ENCODE measurements around the gene PHOX2B. TPM values are rescaled to one million over a fixed set of nuclear protein-coding genes. Genes with fewer than 3 reads are reported as not detected.

The PHOX2B gene
- not detected for total RNA-seq

DNA sequence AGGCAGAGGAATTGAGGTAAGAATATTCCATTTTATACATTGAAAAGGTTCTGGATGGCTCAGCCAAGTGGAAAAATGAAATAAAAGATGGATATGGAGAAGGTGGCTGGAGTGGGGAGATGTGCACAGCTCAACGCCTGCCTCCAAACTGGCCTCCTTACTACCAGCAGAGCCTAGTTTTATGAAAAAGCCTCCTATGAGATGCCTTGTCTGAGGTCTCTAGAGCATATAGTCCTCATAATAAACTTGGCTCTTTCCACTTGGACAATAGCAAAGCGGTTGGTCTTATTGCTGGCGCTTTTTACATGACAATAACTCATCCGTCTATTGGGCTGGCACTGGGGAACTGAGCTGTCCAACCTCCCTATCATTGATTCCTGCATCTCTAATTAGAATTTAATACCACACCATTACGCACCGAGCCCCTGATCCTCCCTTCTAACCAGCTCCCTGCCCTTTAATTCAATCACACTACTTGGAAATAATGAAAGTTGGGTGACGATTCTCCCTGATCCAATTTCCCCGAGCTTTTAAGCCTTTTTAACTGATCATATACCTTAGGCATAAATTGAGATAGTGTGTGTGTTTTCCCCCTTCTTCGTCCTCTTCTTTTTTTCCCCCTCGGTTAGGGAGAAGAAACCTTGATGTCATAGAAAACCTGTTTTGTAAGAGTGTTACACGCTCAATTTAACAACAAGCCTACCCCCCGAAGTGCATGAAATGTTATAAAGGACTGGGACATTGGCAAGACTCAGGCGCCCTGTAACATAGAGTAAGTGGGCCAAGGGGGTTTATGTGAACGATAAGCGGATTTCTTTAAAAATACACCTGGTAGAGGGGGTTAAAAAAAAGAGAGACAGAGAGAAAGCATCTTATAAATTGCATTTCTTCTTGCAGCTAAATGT is at the start of gene PHOX2B:
Gene PHOX2B (minus strand): TSS at position 155 of the 905 bp plus-strand sequence. CDS start 115 bp downstream, at position 40.
- H3K27ac ChIP-seq (ENCODE audit: low read depth, low read length): no peak within 1 kb of the TSS
- H3K4me3 ChIP-seq (ENCODE audit: low read length in 3 of 3): peak within 1 kb of the TSS in 1 of 3 donors; percentile 52
- no peak within 1 kb of the TSS for H3K9ac ChIP-seq (ENCODE audit: low read depth in 1 of 3, low read length in 3 of 3)
- peaks cover 87 to 93% (median 91%) of the 10 kb centered on the region in 3 donors for H3K27me3 ChIP-seq (ENCODE audit: control insufficient read depth in 3 of 3, insufficient read depth in 3 of 3, low read length in 3 of 3)
- no peaks in the 10 kb centered on the region for H3K36me3 ChIP-seq (ENCODE audit: control insufficient read depth in 3 of 3, insufficient read depth in 3 of 3, low read length in 3 of 3)
- peaks cover 0 to 17% (median 14%) of the 10 kb centered on the region in 3 donors for H3K4me1 ChIP-seq (ENCODE audit: control insufficient read depth in 3 of 3, insufficient read depth in 3 of 3, low read length in 3 of 3)
- H3K9me3 ChIP-seq (ENCODE audit: control insufficient read depth in 3 of 3, low read length in 3 of 3): no peaks in the 10 kb centered on the region

GRCh38 chr4:41797260-41797659 is 48.7 kb upstream of the PHOX2B start:
- Histone ChIP-seq H3K27me3 (ENCODE audit: control insufficient read depth in 3 of 3, insufficient read depth in 3 of 3, low read length in 3 of 3) (peaks cover 3 to 17% (median 12%) of the 10 kb centered on the region in 3 donors), H3K4me3 (ENCODE audit: low read length in 3 of 3) (no peak overlapping the region), H3K27ac (ENCODE audit: low read depth, low read length) (no peak overlapping the region), H3K9me3 (ENCODE audit: control insufficient read depth in 3 of 3, low read length in 3 of 3) (no peaks in the 10 kb centered on the region), H3K36me3 (ENCODE audit: control insufficient read depth in 3 of 3, insufficient read depth in 3 of 3, low read length in 3 of 3) (no peaks in the 10 kb centered on the region), H3K9ac (ENCODE audit: low read depth in 1 of 3, low read length in 3 of 3) (no peak overlapping the region), H3K4me1 (ENCODE audit: control insufficient read depth in 3 of 3, insufficient read depth in 3 of 3, low read length in 3 of 3) (peaks cover 6 to 9% (median 8%) of the 10 kb centered on the region in 3 donors)

DNA sequence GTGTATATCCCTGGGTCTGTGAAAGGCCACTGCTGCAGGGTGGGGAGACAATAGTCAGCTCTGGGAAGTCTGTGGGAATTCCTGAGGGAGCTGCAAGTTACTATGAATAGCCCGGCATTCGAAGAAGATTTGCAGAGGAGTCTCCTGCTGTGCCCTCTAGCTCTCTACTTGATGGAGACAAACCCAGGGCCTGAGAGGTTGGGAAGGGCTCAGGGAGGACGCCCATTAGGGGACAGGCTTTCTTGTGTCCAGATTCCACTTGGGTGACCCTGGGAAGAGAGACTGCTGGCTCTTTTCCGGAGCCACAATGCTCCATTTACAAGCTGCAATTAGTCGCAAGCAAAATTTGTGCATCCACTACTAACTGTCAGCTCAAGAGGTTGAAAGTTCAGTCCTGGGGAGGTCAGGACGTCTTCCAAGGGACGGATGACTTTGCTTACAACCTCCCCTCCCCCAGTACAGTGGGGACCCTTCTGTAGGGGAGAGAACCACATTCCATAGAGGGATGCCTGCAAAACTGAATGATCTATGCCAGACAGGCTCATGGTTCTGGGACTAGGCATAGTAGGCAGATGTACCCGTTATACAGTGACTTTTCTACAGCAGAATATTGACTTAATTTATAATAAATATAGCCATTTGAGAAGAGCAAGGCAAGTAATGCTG is 48.2 kb upstream of the PHOX2B start:
- peaks cover 3 to 13% (median 7%) of the 10 kb centered on the region in 3 donors for H3K27me3 ChIP-seq (ENCODE audit: control insufficient read depth in 3 of 3, insufficient read depth in 3 of 3, low read length in 3 of 3)
- no peak overlapping the region for H3K27ac ChIP-seq (ENCODE audit: low read depth, low read length)
- H3K9me3 ChIP-seq (ENCODE audit: control insufficient read depth in 3 of 3, low read length in 3 of 3): no peaks in the 10 kb centered on the region
- H3K4me3 ChIP-seq (ENCODE audit: low read length in 3 of 3): no peak overlapping the region
- H3K4me1 ChIP-seq (ENCODE audit: control insufficient read depth in 3 of 3, insufficient read depth in 3 of 3, low read length in 3 of 3): peaks cover 6 to 9% (median 8%) of the 10 kb centered on the region in 3 donors
- H3K36me3 ChIP-seq (ENCODE audit: control insufficient read depth in 3 of 3, insufficient read depth in 3 of 3, low read length in 3 of 3): no peaks in the 10 kb centered on the region
- H3K9ac ChIP-seq (ENCODE audit: low read depth in 1 of 3, low read length in 3 of 3): no peak overlapping the region

GRCh38 chr4:41795796-41796385 is 47.4 kb upstream of the PHOX2B start:
- no peaks in the 10 kb centered on the region for H3K36me3 ChIP-seq (ENCODE audit: control insufficient read depth in 3 of 3, insufficient read depth in 3 of 3, low read length in 3 of 3)
- H3K27ac ChIP-seq (ENCODE audit: low read depth, low read length): no peak overlapping the region
- no peaks in the 10 kb centered on the region for H3K9me3 ChIP-seq (ENCODE audit: control insufficient read depth in 3 of 3, low read length in 3 of 3)
- peaks cover 3 to 13% (median 5%) of the 10 kb centered on the region in 3 donors for H3K27me3 ChIP-seq (ENCODE audit: control insufficient read depth in 3 of 3, insufficient read depth in 3 of 3, low read length in 3 of 3)
- peaks cover 6 to 9% (median 8%) of the 10 kb centered on the region in 3 donors for H3K4me1 ChIP-seq (ENCODE audit: control insufficient read depth in 3 of 3, insufficient read depth in 3 of 3, low read length in 3 of 3)
- no peak overlapping the region for H3K9ac ChIP-seq (ENCODE audit: low read depth in 1 of 3, low read length in 3 of 3)
- H3K4me3 ChIP-seq (ENCODE audit: low read length in 3 of 3): no peak overlapping the region

- H3K4me1 ChIP-seq (ENCODE audit: control insufficient read depth in 3 of 3, insufficient read depth in 3 of 3, low read length in 3 of 3): peaks cover 6 to 9% (median 8%) of the 10 kb centered on the region in 3 donors
- H3K27ac ChIP-seq (ENCODE audit: low read depth, low read length): no peak overlapping the region
- H3K27me3 ChIP-seq (ENCODE audit: control insufficient read depth in 3 of 3, insufficient read depth in 3 of 3, low read length in 3 of 3): peaks cover 3 to 14% (median 8%) of the 10 kb centered on the region in 3 donors
- H3K4me3 ChIP-seq (ENCODE audit: low read length in 3 of 3): no peak overlapping the region
- no peak overlapping the region for H3K9ac ChIP-seq (ENCODE audit: low read depth in 1 of 3, low read length in 3 of 3)
- H3K36me3 ChIP-seq (ENCODE audit: control insufficient read depth in 3 of 3, insufficient read depth in 3 of 3, low read length in 3 of 3): no peaks in the 10 kb centered on the region
- H3K9me3 ChIP-seq (ENCODE audit: control insufficient read depth in 3 of 3, low read length in 3 of 3): no peaks in the 10 kb centered on the region
Measured at GRCh38 chr4:41792166-41792565, 43.6 kb upstream of the PHOX2B start.

- H3K4me1 ChIP-seq (ENCODE audit: control insufficient read depth in 3 of 3, insufficient read depth in 3 of 3, low read length in 3 of 3): peaks cover 3 to 5% (median 5%) of the 10 kb centered on the region in 3 donors
- H3K4me3 ChIP-seq (ENCODE audit: low read length in 3 of 3): no peak overlapping the region
- H3K27me3 ChIP-seq (ENCODE audit: control insufficient read depth in 3 of 3, insufficient read depth in 3 of 3, low read length in 3 of 3): peaks cover 3 to 14% (median 8%) of the 10 kb centered on the region in 3 donors
- H3K9me3 ChIP-seq (ENCODE audit: control insufficient read depth in 3 of 3, low read length in 3 of 3): no peaks in the 10 kb centered on the region
- no peak overlapping the region for H3K9ac ChIP-seq (ENCODE audit: low read depth in 1 of 3, low read length in 3 of 3)
- H3K36me3 ChIP-seq (ENCODE audit: control insufficient read depth in 3 of 3, insufficient read depth in 3 of 3, low read length in 3 of 3): no peaks in the 10 kb centered on the region
- H3K27ac ChIP-seq (ENCODE audit: low read depth, low read length): no peak overlapping the region
Measured at GRCh38 chr4:41791557-41791956, 43.0 kb upstream of the PHOX2B start.

GRCh38 chr4:41787931-41788330 is 39.4 kb upstream of the PHOX2B start:
- Histone ChIP-seq H3K4me1 (ENCODE audit: control insufficient read depth in 3 of 3, insufficient read depth in 3 of 3, low read length in 3 of 3) (no peaks in the 10 kb centered on the region), H3K9me3 (ENCODE audit: control insufficient read depth in 3 of 3, low read length in 3 of 3) (no peaks in the 10 kb centered on the region), H3K27me3 (ENCODE audit: control insufficient read depth in 3 of 3, insufficient read depth in 3 of 3, low read length in 3 of 3) (peaks cover 3 to 8% (median 5%) of the 10 kb centered on the region in 3 donors), H3K27ac (ENCODE audit: low read depth, low read length) (no peak overlapping the region), H3K36me3 (ENCODE audit: control insufficient read depth in 3 of 3, insufficient read depth in 3 of 3, low read length in 3 of 3) (no peaks in the 10 kb centered on the region), H3K4me3 (ENCODE audit: low read length in 3 of 3) (no peak overlapping the region), H3K9ac (ENCODE audit: low read depth in 1 of 3, low read length in 3 of 3) (no peak overlapping the region)

DNA sequence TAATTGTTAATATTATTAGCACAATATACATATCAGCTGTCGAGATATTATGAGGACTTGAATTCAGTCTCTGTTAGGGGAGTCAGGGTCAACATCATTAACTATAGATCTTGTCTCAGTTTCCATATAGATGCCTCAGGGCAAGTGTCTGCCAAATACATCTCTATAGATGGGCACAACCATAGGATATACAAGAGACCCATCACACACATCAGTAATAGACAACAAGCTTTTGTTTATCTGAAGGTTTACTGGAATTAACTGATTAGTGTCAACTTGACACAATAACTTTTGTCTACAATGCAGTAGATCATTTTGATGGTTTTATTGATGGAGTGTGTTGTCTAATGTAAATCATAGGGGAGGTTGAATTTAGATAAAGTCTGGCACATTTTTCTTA is 37.1 kb upstream of the PHOX2B start:
- Histone ChIP-seq H3K27me3 (ENCODE audit: control insufficient read depth in 3 of 3, insufficient read depth in 3 of 3, low read length in 3 of 3) (peaks cover 0 to 8% (median 5%) of the 10 kb centered on the region in 3 donors), H3K9ac (ENCODE audit: low read depth in 1 of 3, low read length in 3 of 3) (no peak overlapping the region), H3K4me1 (ENCODE audit: control insufficient read depth in 3 of 3, insufficient read depth in 3 of 3, low read length in 3 of 3) (no peaks in the 10 kb centered on the region), H3K27ac (ENCODE audit: low read depth, low read length) (no peak overlapping the region), H3K9me3 (ENCODE audit: control insufficient read depth in 3 of 3, low read length in 3 of 3) (no peaks in the 10 kb centered on the region), H3K36me3 (ENCODE audit: control insufficient read depth in 3 of 3, insufficient read depth in 3 of 3, low read length in 3 of 3) (no peaks in the 10 kb centered on the region), H3K4me3 (ENCODE audit: low read length in 3 of 3) (no peak overlapping the region)

DNA sequence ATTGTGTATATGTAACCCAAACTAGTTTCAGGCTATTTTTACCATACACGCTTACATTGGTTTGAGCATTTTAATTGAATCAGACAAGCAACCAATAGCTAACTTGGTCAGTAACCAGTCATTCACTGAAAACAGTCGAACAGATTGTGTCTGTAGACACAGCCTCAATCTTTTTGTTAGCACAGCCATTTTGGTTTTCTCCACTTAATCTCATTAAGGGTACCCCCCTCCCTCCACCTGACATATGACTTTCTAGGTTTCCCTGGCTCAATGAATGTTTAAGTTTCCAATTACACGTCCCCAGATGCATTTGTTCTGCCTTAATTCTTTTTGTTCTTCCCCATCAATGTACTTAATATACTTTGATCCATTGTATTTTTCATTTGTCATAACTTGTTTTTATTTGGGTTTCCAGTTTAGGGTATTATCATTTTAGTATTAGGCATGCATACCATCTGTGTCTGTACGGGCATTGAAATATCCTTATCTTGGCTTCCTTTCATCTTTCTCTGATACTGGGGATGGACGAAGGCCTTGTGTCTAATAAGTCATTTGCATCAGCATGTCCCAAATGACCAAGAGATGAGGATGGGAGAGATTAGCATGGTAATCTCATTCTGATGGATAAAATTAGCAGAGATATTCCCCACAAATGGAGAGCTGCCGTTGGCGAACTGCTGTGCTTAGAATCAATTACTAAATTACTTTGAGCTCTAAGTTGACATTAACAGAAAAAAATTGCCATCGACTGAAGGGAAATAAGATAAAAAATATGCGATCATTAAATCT is 35.9 kb upstream of the PHOX2B start:
- Histone ChIP-seq H3K4me1 (ENCODE audit: control insufficient read depth in 3 of 3, insufficient read depth in 3 of 3, low read length in 3 of 3) (no peaks in the 10 kb centered on the region), H3K27ac (ENCODE audit: low read depth, low read length) (no peak overlapping the region), H3K9me3 (ENCODE audit: control insufficient read depth in 3 of 3, low read length in 3 of 3) (no peaks in the 10 kb centered on the region), H3K9ac (ENCODE audit: low read depth in 1 of 3, low read length in 3 of 3) (no peak overlapping the region), H3K36me3 (ENCODE audit: control insufficient read depth in 3 of 3, insufficient read depth in 3 of 3, low read length in 3 of 3) (no peaks in the 10 kb centered on the region), H3K27me3 (ENCODE audit: control insufficient read depth in 3 of 3, insufficient read depth in 3 of 3, low read length in 3 of 3) (peaks cover 0 to 8% (median 5%) of the 10 kb centered on the region in 3 donors), H3K4me3 (ENCODE audit: low read length in 3 of 3) (no peak overlapping the region)
